Stomach smooth muscle (tissue), 2 donors: ENCODE data around the gene MAU2.

Experiments used
- H3K27ac ChIP-seq: one replicate; pipeline ENCODE4 v1.7.0; 2013; ENCODE audit warnings: mild to moderate bottlenecking, low read length, inconsistent platforms
- H3K27me3 ChIP-seq, 2 donors: one replicate each; pipeline ENCODE4 v1.7.0; 2013; ENCODE audit warnings: low read length in 2 of 2; ENCODE audit not compliant: insufficient read depth in 2 of 2, control insufficient read depth in 1 of 2
- H3K36me3 ChIP-seq, 2 donors: one replicate each; pipeline ENCODE4 v1.7.0; 2013; ENCODE audit warnings: low read length in 2 of 2; ENCODE audit not compliant: control insufficient read depth in 2 of 2, insufficient read depth in 2 of 2
- H3K4me1 ChIP-seq: one replicate; pipeline ENCODE4 v1.7.0; 2013; ENCODE audit warnings: low read length; ENCODE audit not compliant: control insufficient read depth, insufficient read depth
- H3K4me3 ChIP-seq, 2 donors: one replicate each; pipeline ENCODE4 v1.7.0; 2013; ENCODE audit warnings: low read length in 2 of 2
- H3K9ac ChIP-seq, 2 donors: one replicate each; pipeline ENCODE4 v1.7.0; 2013; ENCODE audit warnings: low read length in 2 of 2, mild to moderate bottlenecking in 1 of 2
- H3K9me3 ChIP-seq, 2 donors: one replicate each; pipeline ENCODE4 v1.7.0; 2013; ENCODE audit warnings: low read length in 2 of 2; ENCODE audit not compliant: control insufficient read depth in 2 of 2
- donor health status: healthy.
- donor health status: Pancreatic carcinoma.

MAU2 gene

GRCh38 chr19:19285686-19286085, 34.9 kb upstream of the MAU2 start:
- Histone ChIP-seq H3K27ac (no peak overlapping the region), H3K4me3 (no peak overlapping the region), H3K36me3 (peaks cover 19 to 34% of the 10 kb centered on the region in 2 donors), H3K9ac (no peak overlapping the region), H3K27me3 (no peaks in the 10 kb centered on the region), H3K4me1 (no peaks in the 10 kb centered on the region), H3K9me3 (no peaks in the 10 kb centered on the region)

GRCh38 chr19:19292607-19293006, 28.0 kb upstream of the MAU2 start:
- H3K27ac ChIP-seq: no peak overlapping the region
- no peaks in the 10 kb centered on the region for H3K27me3 ChIP-seq
- H3K36me3 ChIP-seq: peaks cover 7 to 19% of the 10 kb centered on the region in 2 donors

GRCh38 chr19:19294914-19295313, 25.7 kb upstream of the MAU2 start:
- Histone ChIP-seq H3K9ac (no peak overlapping the region), H3K36me3 (peaks cover 7 to 16% of the 10 kb centered on the region in 2 donors), H3K4me3 (no peak overlapping the region), H3K27me3 (no peaks in the 10 kb centered on the region), H3K9me3 (no peaks in the 10 kb centered on the region), H3K27ac (no peak overlapping the region), H3K4me1 (no peaks in the 10 kb centered on the region)

More at GRCh38 chr19:19292607-19293006, 28.0 kb upstream of the MAU2 start:
- H3K4me3 ChIP-seq: no peak overlapping the region
- H3K4me1 ChIP-seq: no peaks in the 10 kb centered on the region
- no peaks in the 10 kb centered on the region for H3K9me3 ChIP-seq
- no peak overlapping the region for H3K9ac ChIP-seq

- H3K4me3 ChIP-seq: no peak overlapping the region
- H3K9me3 ChIP-seq: no peaks in the 10 kb centered on the region
- no peaks in the 10 kb centered on the region for H3K4me1 ChIP-seq
- no peak overlapping the region for H3K27ac ChIP-seq
- peaks cover 19 to 25% of the 10 kb centered on the region in 2 donors for H3K36me3 ChIP-seq
- H3K9ac ChIP-seq: no peak overlapping the region
- H3K27me3 ChIP-seq: no peaks in the 10 kb centered on the region
Measured at GRCh38 chr19:19296953-19297689, 23.5 kb upstream of the MAU2 start.

- Histone ChIP-seq H3K4me1 (no peaks in the 10 kb centered on the region), H3K9ac (no peak overlapping the region), H3K36me3 (peaks cover 23 to 24% of the 10 kb centered on the region in 2 donors), H3K27ac (no peak overlapping the region), H3K4me3 (no peak overlapping the region), H3K9me3 (no peaks in the 10 kb centered on the region), H3K27me3 (no peaks in the 10 kb centered on the region)
Measured at GRCh38 chr19:19297759-19298158, 22.9 kb upstream of the MAU2 start.

GRCh38 chr19:19300613-19301012, 20.0 kb upstream of the MAU2 start:
- no peaks in the 10 kb centered on the region for H3K4me1 ChIP-seq
- H3K9me3 ChIP-seq: no peaks in the 10 kb centered on the region
- no peaks in the 10 kb centered on the region for H3K27me3 ChIP-seq
- no peak overlapping the region for H3K9ac ChIP-seq
- H3K27ac ChIP-seq: no peak overlapping the region
- no peak overlapping the region for H3K4me3 ChIP-seq
- H3K36me3 ChIP-seq: peaks cover 34 to 37% of the 10 kb centered on the region in 2 donors

- Histone ChIP-seq H3K27me3 (no peaks in the 10 kb centered on the region), H3K4me3 (no peak overlapping the region), H3K9me3 (no peaks in the 10 kb centered on the region), H3K36me3 (peaks cover 44 to 50% of the 10 kb centered on the region in 2 donors), H3K4me1 (no peaks in the 10 kb centered on the region), H3K27ac (no peak overlapping the region), H3K9ac (no peak overlapping the region)
Measured at GRCh38 chr19:19303411-19303810, 17.2 kb upstream of the MAU2 start.

- H3K4me3 ChIP-seq: no peak overlapping the region
- peaks cover 48 to 54% of the 10 kb centered on the region in 2 donors for H3K36me3 ChIP-seq
- no peak overlapping the region for H3K9ac ChIP-seq
- H3K9me3 ChIP-seq: no peaks in the 10 kb centered on the region
- no peaks in the 10 kb centered on the region for H3K27me3 ChIP-seq
- H3K4me1 ChIP-seq: no peaks in the 10 kb centered on the region
- H3K27ac ChIP-seq: no peak overlapping the region
Measured at GRCh38 chr19:19304186-19304965, 16.3 kb upstream of the MAU2 start.

- Histone ChIP-seq H3K36me3 (peaks cover 51 to 57% of the 10 kb centered on the region in 2 donors), H3K27ac (no peak overlapping the region), H3K9me3 (no peaks in the 10 kb centered on the region)
Measured at GRCh38 chr19:19305066-19305465, 15.6 kb upstream of the MAU2 start.

GRCh38 chr19:19305696-19306095, 14.9 kb upstream of the MAU2 start:
- Histone ChIP-seq H3K27ac (no peak overlapping the region), H3K9ac (no peak overlapping the region), H3K27me3 (no peaks in the 10 kb centered on the region), H3K36me3 (peaks cover 51 to 61% of the 10 kb centered on the region in 2 donors), H3K4me1 (no peaks in the 10 kb centered on the region), H3K9me3 (no peaks in the 10 kb centered on the region), H3K4me3 (no peak overlapping the region)

More at GRCh38 chr19:19305066-19305465, 15.6 kb upstream of the MAU2 start:
- H3K9ac ChIP-seq: no peak overlapping the region
- no peak overlapping the region for H3K4me3 ChIP-seq
- H3K4me1 ChIP-seq: no peaks in the 10 kb centered on the region
- no peaks in the 10 kb centered on the region for H3K27me3 ChIP-seq

GRCh38 chr19:19306191-19306590, 14.4 kb upstream of the MAU2 start:
- H3K4me1 ChIP-seq: no peaks in the 10 kb centered on the region
- H3K27me3 ChIP-seq: no peaks in the 10 kb centered on the region
- H3K27ac ChIP-seq: no peak overlapping the region
- peaks cover 50 to 56% of the 10 kb centered on the region in 2 donors for H3K36me3 ChIP-seq
- no peak overlapping the region for H3K4me3 ChIP-seq
- no peaks in the 10 kb centered on the region for H3K9me3 ChIP-seq
- H3K9ac ChIP-seq: no peak overlapping the region
